ENCODE measurements around the gene RLF. TPM values are rescaled to one million over a fixed set of nuclear protein-coding genes. Genes with fewer than 3 reads are reported as not detected.

Gene RLF
- total and polyA plus RNA-seq, 9 of the 15 experiments (the other 6 are each of a cell fraction or from before 2014, with no cell fraction given) = 3.6 to 35.0 (median 21.2) TPM

DNA sequence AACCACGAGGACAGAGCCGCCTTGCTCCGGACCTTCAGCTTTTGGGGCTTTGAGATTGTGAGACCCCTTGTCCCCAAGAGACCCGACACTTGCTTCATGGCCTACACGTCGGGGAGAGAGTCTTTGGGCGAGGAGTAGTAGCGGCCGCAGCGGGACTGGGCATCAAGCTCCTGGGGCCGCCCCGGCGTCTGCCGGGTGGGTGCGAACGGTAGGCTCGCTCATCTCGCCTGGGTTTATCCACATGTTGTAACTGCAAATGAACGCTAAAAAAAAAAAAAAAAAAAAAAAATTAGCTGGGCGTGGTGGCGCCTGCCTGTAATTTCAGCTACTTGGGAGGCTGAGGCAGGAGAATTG is 27.9 kb upstream of the RLF start (continued):
- TF ChIP-seq ZNF561 (CRISPR knock-in tag; conservative IDR thresholded peaks at IDR 0.05) (no peak), SMARCA4 (IDR thresholded peaks at IDR 0.05) (no peak)

DNA sequence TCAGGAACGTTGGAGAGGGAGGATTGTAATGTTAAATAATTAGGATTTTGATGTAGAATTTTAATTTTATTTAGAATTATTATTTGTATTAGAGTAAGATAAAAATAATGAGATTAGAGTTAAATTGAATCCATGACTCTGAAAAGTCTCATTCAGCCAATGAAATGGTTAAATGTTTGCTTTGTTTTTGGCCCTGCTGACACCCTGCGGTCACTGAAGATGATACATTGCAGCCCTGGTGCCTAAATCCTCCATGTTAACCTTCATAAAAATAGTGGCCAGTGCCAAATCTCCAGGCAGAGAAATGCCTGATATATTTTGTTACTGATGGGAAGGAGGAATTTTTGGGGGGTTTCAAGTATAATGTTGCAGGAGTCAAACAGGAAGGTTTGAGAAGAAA is 27.3 kb upstream of the RLF start:
- H3K4me2 ChIP-seq (ENCODE audit: insufficient read depth, low read length) = no peak overlapping the region
- in situ Hi-C loops (cut with MboI) (no loop called here), intact Hi-C loops (cut with micrococcal nuclease) (no loop called here)
- no peaks in the 10 kb centered on the region for H3K36me3 ChIP-seq (ENCODE audit: control insufficient read depth, insufficient read depth, low read length)
- 17% methylated on average over 2 of the region's 2 CpGs for WGBS (ENCODE audit: insufficient coverage, low coverage, missing lambda C conversion rate)
- no peaks in the 10 kb centered on the region for H3K9me1 ChIP-seq (ENCODE audit: control insufficient read depth, insufficient read depth, low read length)
- H3K9ac ChIP-seq (ENCODE audit: insufficient read depth in 1 of 2, low read depth in 2 of 2, low read length in 2 of 2) = no peak overlapping the region
- H3K27me3 ChIP-seq (ENCODE audit: control insufficient read depth in 2 of 2, insufficient read depth in 2 of 2, low read length in 2 of 2) = peaks cover 4 to 6% of the 10 kb centered on the region in 2 experiments; a peak in 3 of 5 replicates
- H3K4me1 ChIP-seq (replicated peaks in 1 of 2; ENCODE audit: control insufficient read depth in 2 of 2, insufficient read depth in 2 of 2, low read length in 2 of 2) = peaks cover 6 to 14% of the 10 kb centered on the region in 2 experiments; a peak in 2 of 5 replicates
- H3K4me3 ChIP-seq = no peak overlapping the region
- peaks cover 1% of the 10 kb centered on the region; the same call in 1 of the 2 replicates for H3K9me3 ChIP-seq (replicated peaks; ENCODE audit: control insufficient read depth, insufficient read depth, low read depth, low read length)
- ATAC-seq (peak; percentile 62; the same call in 2 of the 3 replicates), DNase-seq (ENCODE audit: extremely low read depth in 1 of 4, low spot score in 3 of 4) (no peak), FAIRE-seq (peak; percentile 75)
- H3K27ac ChIP-seq (ENCODE audit: extremely low read depth, low read depth, low read length) = no peak overlapping the region
- BruUV-seq (replicated peaks) = no TSS peak
- POLR2A ChIA-PET = interaction anchor here (1.0 kb wide), 1 partner anchor 114 kb away, joined by 3 read pairs; the partner anchor contains the start of gene TMCO2
- CTCF ChIA-PET (ENCODE audit: low intra/inter-chr PET ratio) = interaction anchor here (0.8 to 1.0 kb wide), 2 partner anchors 8 to 49 kb away, joined by 3 read pairs; no protein-coding TSS in a partner anchor
- no peaks in the 10 kb centered on the region for H4K20me1 ChIP-seq (replicated peaks; ENCODE audit: control insufficient read depth, insufficient read depth, low read length)
- no peaks in the 10 kb centered on the region for H3K79me2 ChIP-seq (ENCODE audit: control insufficient read depth, insufficient read depth, low read length)
- H2AFZ ChIP-seq (ENCODE audit: low read depth, low read length) = 0 out of 2 replicates have a peak overlapping the region, but pooled peaks have one; percentile 11
- TF ChIP-seq, protein P1, sequence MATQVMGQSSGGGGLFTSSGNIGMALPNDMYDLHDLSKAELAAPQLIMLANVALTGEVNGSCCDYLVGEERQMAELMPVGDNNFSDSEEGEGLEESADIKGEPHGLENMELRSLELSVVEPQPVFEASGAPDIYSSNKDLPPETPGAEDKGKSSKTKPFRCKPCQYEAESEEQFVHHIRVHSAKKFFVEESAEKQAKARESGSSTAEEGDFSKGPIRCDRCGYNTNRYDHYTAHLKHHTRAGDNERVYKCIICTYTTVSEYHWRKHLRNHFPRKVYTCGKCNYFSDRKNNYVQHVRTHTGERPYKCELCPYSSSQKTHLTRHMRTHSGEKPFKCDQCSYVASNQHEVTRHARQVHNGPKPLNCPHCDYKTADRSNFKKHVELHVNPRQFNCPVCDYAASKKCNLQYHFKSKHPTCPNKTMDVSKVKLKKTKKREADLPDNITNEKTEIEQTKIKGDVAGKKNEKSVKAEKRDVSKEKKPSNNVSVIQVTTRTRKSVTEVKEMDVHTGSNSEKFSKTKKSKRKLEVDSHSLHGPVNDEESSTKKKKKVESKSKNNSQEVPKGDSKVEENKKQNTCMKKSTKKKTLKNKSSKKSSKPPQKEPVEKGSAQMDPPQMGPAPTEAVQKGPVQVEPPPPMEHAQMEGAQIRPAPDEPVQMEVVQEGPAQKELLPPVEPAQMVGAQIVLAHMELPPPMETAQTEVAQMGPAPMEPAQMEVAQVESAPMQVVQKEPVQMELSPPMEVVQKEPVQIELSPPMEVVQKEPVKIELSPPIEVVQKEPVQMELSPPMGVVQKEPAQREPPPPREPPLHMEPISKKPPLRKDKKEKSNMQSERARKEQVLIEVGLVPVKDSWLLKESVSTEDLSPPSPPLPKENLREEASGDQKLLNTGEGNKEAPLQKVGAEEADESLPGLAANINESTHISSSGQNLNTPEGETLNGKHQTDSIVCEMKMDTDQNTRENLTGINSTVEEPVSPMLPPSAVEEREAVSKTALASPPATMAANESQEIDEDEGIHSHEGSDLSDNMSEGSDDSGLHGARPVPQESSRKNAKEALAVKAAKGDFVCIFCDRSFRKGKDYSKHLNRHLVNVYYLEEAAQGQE (IDR thresholded peaks at IDR 0.05; ENCODE audit: borderline replicate concordance) = peak; percentile 23; the same call in 1 of the 2 replicates
- TF ChIP-seq, protein P1 (CRISPR knock-in tag; IDR thresholded peaks at IDR 0.05; ENCODE audit: low read depth) = no peak
- TF ChIP-seq YBX1 (IDR thresholded peaks at IDR 0.05) (no peak), SMAD2 (IDR thresholded peaks at IDR 0.05; ENCODE audit: low read depth, low read length) (no peak), ARID2 (IDR thresholded peaks at IDR 0.05) (no peak), ZNF324 (CRISPR knock-in tag; IDR thresholded peaks at IDR 0.05) (no peak), ZNF23 (CRISPR knock-in tag; IDR thresholded peaks at IDR 0.05) (no peak), MTF1 (CRISPR knock-in tag; IDR thresholded peaks at IDR 0.05; ENCODE audit: borderline replicate concordance) (no peak), TBL1XR1 (IDR thresholded peaks at IDR 0.05; ENCODE audit: low read length in 2 of 2) (no peak), PHF21A (IDR thresholded peaks at IDR 0.05; ENCODE audit: borderline replicate concordance, low read depth) (no peak), SMARCA4 (IDR thresholded peaks at IDR 0.05) (no peak)
- TF ChIP-seq, protein P2, sequence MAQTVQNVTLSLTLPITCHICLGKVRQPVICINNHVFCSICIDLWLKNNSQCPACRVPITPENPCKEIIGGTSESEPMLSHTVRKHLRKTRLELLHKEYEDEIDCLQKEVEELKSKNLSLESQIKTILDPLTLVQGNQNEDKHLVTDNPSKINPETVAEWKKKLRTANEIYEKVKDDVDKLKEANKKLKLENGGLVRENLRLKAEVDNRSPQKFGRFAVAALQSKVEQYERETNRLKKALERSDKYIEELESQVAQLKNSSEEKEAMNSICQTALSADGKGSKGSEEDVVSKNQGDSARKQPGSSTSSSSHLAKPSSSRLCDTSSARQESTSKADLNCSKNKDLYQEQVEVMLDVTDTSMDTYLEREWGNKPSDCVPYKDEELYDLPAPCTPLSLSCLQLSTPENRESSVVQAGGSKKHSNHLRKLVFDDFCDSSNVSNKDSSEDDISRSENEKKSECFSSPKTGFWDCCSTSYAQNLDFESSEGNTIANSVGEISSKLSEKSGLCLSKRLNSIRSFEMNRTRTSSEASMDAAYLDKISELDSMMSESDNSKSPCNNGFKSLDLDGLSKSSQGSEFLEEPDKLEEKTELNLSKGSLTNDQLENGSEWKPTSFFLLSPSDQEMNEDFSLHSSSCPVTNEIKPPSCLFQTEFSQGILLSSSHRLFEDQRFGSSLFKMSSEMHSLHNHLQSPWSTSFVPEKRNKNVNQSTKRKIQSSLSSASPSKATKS (CRISPR knock-in tag; IDR thresholded peaks at IDR 0.05) = no peak
